Stimulated activated CD4-positive, alpha-beta T cell treated with anti-CD3 and anti-CD28 coated beads, Interleukin-12 subunit alpha, Interleukin-12 subunit beta, amount 100 ng/mL, for 4 hours (primary cell): ENCODE results near the gene ABI3BP.
A peak's percentile ranks its signal among the peaks of the same experiment; 100 is the strongest.

ENCODE experiments used
- DNase-seq: peaks from one replicate; pipeline ENCODE4 v3.0.0-alpha.2; 2020

Gene ABI3BP

GRCh38 chr3:100717637-100718487 is 275.4 kb downstream of the ABI3BP start:
- DNase-seq, result no peak

- DNase-seq, result no peak
Measured at GRCh38 chr3:100717063-100717462, 276.2 kb downstream of the ABI3BP start.

GRCh38 chr3:100715176-100715575 is 278.0 kb downstream of the ABI3BP start:
- no peak for DNase-seq

- DNase-seq, result peak; percentile 61
Measured at GRCh38 chr3:100710261-100710968, 282.8 kb downstream of the ABI3BP start.

GRCh38 chr3:100709842-100710260 is 283.4 kb downstream of the ABI3BP start:
- DNase-seq, result peak; percentile 33

- peak; percentile 97 for DNase-seq
Measured at GRCh38 chr3:100708989-100709841, 284.0 kb downstream of the ABI3BP start, which contains the start of gene TFG. Gene TFG (plus strand): TSS chr3:100709494. CDS start chr3:100713686, 4,192 bp downstream.

- DNase-seq, result no peak
Measured at GRCh38 chr3:100708644-100708988, 284.6 kb downstream of the ABI3BP start.

- DNase-seq, result no peak
Measured at GRCh38 chr3:100706365-100706764, 286.9 kb downstream of the ABI3BP start.

- DNase-seq, result no peak
Measured at GRCh38 chr3:100703865-100704264, 289.4 kb downstream of the ABI3BP start.

GRCh38 chr3:100702980-100703345 is 290.3 kb downstream of the ABI3BP start:
- DNase-seq, result no peak

GRCh38 chr3:100702082-100702979 is 290.9 kb downstream of the ABI3BP start:
- no peak for DNase-seq

- no peak for DNase-seq
Measured at GRCh38 chr3:100700708-100701107, 292.5 kb downstream of the ABI3BP start.
